Loucy (cell line): ENCODE measurements around the gene BAMBI.

Experiments used
- H2AFZ ChIP-seq: fragments of 200-600 bp; sonication (generic); 2 replicates; pipeline ENCODE4 v1.6.0; 2016; ENCODE audit warnings: antibody characterized with exemption, mild to moderate bottlenecking, low read length, moderate library complexity
- H3F3A ChIP-seq: fragments of 200-600 bp; 2 replicates; pipeline ENCODE4 v1.6.0; 2016; ENCODE audit warnings: antibody characterized with exemption, low read depth, mild to moderate bottlenecking
- H3K27me3 ChIP-seq: fragments of 200-600 bp; sonication (generic); 2 replicates; pipeline ENCODE4 v1.6.1; 2014; ENCODE audit warnings: low read length, mild to moderate bottlenecking; ENCODE audit not compliant: insufficient read depth, poor library complexity, severe bottlenecking
- H3K36me3 ChIP-seq: fragments of 200-600 bp; sonication (generic); 2 replicates; pipeline ENCODE4 v1.6.1; 2016; ENCODE audit warnings: low read length; ENCODE audit not compliant: insufficient read depth
- H3K4me1 ChIP-seq: fragments of 200-600 bp; sonication (generic); 2 replicates; pipeline ENCODE4 v1.5.1; 2014; ENCODE audit warnings: low read length, mild to moderate bottlenecking; ENCODE audit not compliant: insufficient read depth, poor library complexity, severe bottlenecking
- H3K4me2 ChIP-seq: fragments of 200-600 bp; sonication (generic); 2 replicates; pipeline ENCODE4 v1.6.0; 2014; ENCODE audit warnings: antibody characterized with exemption, low read length, low read depth, mild to moderate bottlenecking; ENCODE audit not compliant: poor library complexity, severe bottlenecking
- H3K4me3 ChIP-seq: fragments of 200-600 bp; sonication (generic); 2 replicates; pipeline ENCODE4 v1.5.1; 2014; ENCODE audit warnings: low read length, mild to moderate bottlenecking, mixed read lengths; ENCODE audit not compliant: poor library complexity, severe bottlenecking
- H3K79me2 ChIP-seq: fragments of 200-600 bp; sonication (generic); 2 replicates; pipeline ENCODE4 v1.6.1; 2014; ENCODE audit warnings: low read length; ENCODE audit not compliant: insufficient read depth
- H3K9ac ChIP-seq: fragments of 200-600 bp; sonication (generic); 2 replicates; pipeline ENCODE4 v1.6.0; 2014; ENCODE audit warnings: mild to moderate bottlenecking, low read depth, low read length, moderate library complexity; ENCODE audit not compliant: poor library complexity, severe bottlenecking
- H3K9me2 ChIP-seq: fragments of 200-600 bp; sonication (generic); replicated peaks from 2 replicates; pipeline ENCODE4 v1.6.1; 2016; ENCODE audit warnings: low read depth, low read length, mixed read lengths
- H3K9me3 ChIP-seq: fragments of 200-600 bp; sonication (generic); 2 replicates; pipeline ENCODE4 v1.6.1; 2014; ENCODE audit warnings: mild to moderate bottlenecking, antibody characterized with exemption, low read length, low read depth; ENCODE audit not compliant: insufficient read depth
- H4K20me1 ChIP-seq: fragments of 200-600 bp; sonication (generic); 2 replicates; pipeline ENCODE4 v1.6.0; 2014; ENCODE audit warnings: antibody characterized with exemption, low read length, mild to moderate bottlenecking; ENCODE audit not compliant: insufficient read depth, poor library complexity, severe bottlenecking
- EZH2phosphoT487 ChIP-seq: fragments of 200-600 bp; IDR thresholded peaks from 2 replicates; pipeline ENCODE4 v1.6.1; 2018; ENCODE audit warnings: antibody characterized with exemption, mild to moderate bottlenecking, moderate library complexity, borderline replicate concordance
- TF ChIP-seq, protein P1 (sequence below): fragments of 200-600 bp; sonication (generic); conservative IDR thresholded peaks from 2 replicates; pipeline ENCODE4 v1.5.1; 2014; ENCODE audit warnings: mild to moderate bottlenecking, antibody characterized with exemption, low read length

The BAMBI gene

DNA sequence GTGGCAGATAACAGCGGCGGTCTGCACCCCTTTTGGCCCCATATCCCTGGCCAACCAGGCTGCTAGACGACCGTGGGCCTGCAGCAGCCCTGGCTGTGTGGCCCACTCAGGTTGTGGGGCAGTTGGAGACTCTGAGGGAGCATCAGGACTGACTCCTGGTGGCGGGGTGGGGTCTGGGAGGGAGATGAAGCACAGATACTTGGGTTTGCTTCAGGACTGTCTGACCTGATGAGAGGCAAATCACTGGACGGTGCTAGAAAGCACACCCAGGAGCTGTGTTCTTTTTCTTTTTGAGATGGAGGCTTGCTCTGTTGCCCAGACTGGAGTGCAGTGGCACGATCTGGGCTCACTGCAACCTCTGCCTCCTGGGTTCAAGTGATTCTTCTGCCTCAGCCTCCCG is 28.2 kb downstream of the BAMBI start:
- H3K79me2 ChIP-seq, result no peaks in the 10 kb centered on the region
- no peak for TF ChIP-seq EZH2phosphoT487
- TF ChIP-seq, protein P1, sequence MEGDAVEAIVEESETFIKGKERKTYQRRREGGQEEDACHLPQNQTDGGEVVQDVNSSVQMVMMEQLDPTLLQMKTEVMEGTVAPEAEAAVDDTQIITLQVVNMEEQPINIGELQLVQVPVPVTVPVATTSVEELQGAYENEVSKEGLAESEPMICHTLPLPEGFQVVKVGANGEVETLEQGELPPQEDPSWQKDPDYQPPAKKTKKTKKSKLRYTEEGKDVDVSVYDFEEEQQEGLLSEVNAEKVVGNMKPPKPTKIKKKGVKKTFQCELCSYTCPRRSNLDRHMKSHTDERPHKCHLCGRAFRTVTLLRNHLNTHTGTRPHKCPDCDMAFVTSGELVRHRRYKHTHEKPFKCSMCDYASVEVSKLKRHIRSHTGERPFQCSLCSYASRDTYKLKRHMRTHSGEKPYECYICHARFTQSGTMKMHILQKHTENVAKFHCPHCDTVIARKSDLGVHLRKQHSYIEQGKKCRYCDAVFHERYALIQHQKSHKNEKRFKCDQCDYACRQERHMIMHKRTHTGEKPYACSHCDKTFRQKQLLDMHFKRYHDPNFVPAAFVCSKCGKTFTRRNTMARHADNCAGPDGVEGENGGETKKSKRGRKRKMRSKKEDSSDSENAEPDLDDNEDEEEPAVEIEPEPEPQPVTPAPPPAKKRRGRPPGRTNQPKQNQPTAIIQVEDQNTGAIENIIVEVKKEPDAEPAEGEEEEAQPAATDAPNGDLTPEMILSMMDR, result no peak

DNA sequence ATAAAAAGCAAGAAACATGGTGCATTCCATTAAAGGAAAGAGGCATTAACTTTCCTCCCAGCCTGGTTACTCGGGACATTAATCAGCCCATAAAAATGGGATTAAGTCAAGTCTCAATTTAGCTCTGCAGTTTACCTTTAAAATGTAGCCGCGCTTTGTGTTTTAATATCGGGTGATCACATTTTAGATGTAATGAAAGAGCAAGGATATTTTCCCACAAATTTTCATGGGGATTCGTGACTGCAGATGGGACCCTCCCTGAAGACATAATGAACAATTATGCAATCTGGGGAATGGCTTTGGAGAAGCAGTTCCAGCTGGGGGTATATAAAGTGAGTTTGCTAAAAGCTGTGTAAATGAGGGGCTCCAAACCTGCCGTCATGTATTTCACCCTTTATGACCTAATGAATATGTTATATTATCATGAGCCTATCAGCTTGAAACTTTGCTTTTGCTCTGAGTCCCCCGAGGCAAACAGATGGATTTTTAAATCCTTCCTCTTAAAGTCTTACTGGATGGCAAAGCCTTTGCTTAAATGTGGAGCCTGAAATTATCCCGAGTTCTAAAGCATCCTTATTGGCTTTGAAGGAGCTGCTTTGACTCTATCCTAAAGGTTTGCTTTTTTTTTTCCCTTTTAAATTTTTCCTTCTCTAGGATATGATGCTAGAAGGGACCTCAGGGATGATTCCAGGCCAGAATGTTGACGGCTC is 31.8 kb downstream of the BAMBI start:
- no peaks in the 10 kb centered on the region for H3K36me3 ChIP-seq
- H3K27me3 ChIP-seq, result no peaks in the 10 kb centered on the region
- H4K20me1 ChIP-seq, result no peaks in the 10 kb centered on the region
- no peaks in the 10 kb centered on the region for H3K79me2 ChIP-seq
- no peaks in the 10 kb centered on the region for H3K9me2 ChIP-seq
- H3K4me3 ChIP-seq, result no peak overlapping the region
- no peak overlapping the region for H3K9ac ChIP-seq
- H3K4me2 ChIP-seq, result no peak overlapping the region
- no peaks in the 10 kb centered on the region for H3F3A ChIP-seq
- H3K9me3 ChIP-seq, result no peaks in the 10 kb centered on the region
- no peak for TF ChIP-seq EZH2phosphoT487
- TF ChIP-seq, protein P1, result no peak
- H2AFZ ChIP-seq, result no peak overlapping the region
- H3K4me1 ChIP-seq, result no peaks in the 10 kb centered on the region

More for the DNA sequence above, 28.2 kb downstream of the BAMBI start:
- H3K9me3 ChIP-seq, result no peaks in the 10 kb centered on the region
- no peak overlapping the region for H3K9ac ChIP-seq
- H3F3A ChIP-seq, result no peaks in the 10 kb centered on the region
- no peak overlapping the region for H3K4me2 ChIP-seq
- H3K9me2 ChIP-seq, result no peaks in the 10 kb centered on the region
- no peaks in the 10 kb centered on the region for H3K27me3 ChIP-seq
- no peaks in the 10 kb centered on the region for H4K20me1 ChIP-seq
- no peaks in the 10 kb centered on the region for H3K4me1 ChIP-seq
- H2AFZ ChIP-seq, result no peak overlapping the region
- no peaks in the 10 kb centered on the region for H3K36me3 ChIP-seq
- no peak overlapping the region for H3K4me3 ChIP-seq

DNA sequence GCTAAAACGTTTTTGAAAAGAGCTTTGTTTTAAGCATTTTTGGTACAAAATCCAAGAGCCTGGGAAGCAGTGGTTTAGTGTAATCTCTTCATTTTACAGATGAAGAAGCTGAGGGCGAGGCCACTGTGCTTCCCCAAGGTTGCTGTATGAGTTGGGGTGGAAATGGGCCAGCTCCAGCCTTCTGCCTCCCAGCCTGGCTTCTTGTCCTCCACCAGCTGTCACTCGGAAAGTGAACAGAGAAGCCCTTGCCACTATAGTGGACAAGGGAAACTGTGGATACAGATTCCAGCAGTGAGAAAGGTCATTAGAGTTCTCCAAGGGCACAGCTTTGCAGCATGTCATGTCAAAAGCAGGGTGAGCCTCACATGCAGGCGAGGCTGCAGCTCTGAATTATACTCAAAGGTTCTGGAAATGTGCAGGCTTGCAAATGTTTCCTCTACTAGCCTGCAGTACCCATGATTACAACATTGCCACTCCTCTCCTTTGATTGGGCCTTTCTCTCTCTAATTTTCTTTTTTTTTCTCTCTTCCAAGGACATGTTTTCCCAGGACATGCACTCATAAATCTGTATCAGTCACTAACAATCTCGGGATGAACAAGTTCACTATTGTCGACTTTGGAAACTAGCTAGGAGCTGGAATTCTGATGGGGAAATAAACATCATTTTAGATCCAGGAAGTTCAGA is 33.0 kb downstream of the BAMBI start:
- Histone ChIP-seq H3K36me3 (no peaks in the 10 kb centered on the region), H3K79me2 (no peaks in the 10 kb centered on the region), H3K4me2 (no peak overlapping the region), H4K20me1 (no peaks in the 10 kb centered on the region), H2AFZ (no peak overlapping the region), H3K4me3 (no peak overlapping the region), H3K9me3 (no peaks in the 10 kb centered on the region), H3K4me1 (no peaks in the 10 kb centered on the region), H3K9ac (no peak overlapping the region), H3K27me3 (no peaks in the 10 kb centered on the region), H3F3A (no peaks in the 10 kb centered on the region), H3K9me2 (no peaks in the 10 kb centered on the region)
- no peak for TF ChIP-seq EZH2phosphoT487
